Sigmoid colon (tissue), 4 donors: Measurements from ENCODE around the gene RCAN1.

Experiments used
- EP300 ChIP-seq, 4 donors: sonication (generic); formaldehyde crosslinking; IDR thresholded peaks; one replicate each; pipeline ENCODE4 v1.6.1; 2017; ENCODE audit warnings: antibody characterized with exemption in 4 of 4
- POLR2A ChIP-seq, 2 donors: fragments of 450-650 bp; IDR thresholded peaks; one replicate each; pipeline ENCODE4 v1.6.1; 2016; ENCODE audit warnings: antibody characterized with exemption in 2 of 2, mild to moderate bottlenecking in 2 of 2, moderate library complexity in 2 of 2
- TF ChIP-seq, protein P1 (sequence below), 4 experiments: fragments of 450-650 bp in 3 of 4; fragments of 200-600 bp in 1 of 4; IDR thresholded peaks; one replicate each; pipeline ENCODE4 v1.5.1; 2016 to 2019; ENCODE audit warnings: antibody characterized with exemption in 4 of 4, mild to moderate bottlenecking in 3 of 4, moderate library complexity in 2 of 4

- TF ChIP-seq POLR2A (IDR thresholded peaks at IDR 0.05) (no peak), EP300 (IDR thresholded peaks at IDR 0.05) (no peak)
- TF ChIP-seq, protein P1, sequence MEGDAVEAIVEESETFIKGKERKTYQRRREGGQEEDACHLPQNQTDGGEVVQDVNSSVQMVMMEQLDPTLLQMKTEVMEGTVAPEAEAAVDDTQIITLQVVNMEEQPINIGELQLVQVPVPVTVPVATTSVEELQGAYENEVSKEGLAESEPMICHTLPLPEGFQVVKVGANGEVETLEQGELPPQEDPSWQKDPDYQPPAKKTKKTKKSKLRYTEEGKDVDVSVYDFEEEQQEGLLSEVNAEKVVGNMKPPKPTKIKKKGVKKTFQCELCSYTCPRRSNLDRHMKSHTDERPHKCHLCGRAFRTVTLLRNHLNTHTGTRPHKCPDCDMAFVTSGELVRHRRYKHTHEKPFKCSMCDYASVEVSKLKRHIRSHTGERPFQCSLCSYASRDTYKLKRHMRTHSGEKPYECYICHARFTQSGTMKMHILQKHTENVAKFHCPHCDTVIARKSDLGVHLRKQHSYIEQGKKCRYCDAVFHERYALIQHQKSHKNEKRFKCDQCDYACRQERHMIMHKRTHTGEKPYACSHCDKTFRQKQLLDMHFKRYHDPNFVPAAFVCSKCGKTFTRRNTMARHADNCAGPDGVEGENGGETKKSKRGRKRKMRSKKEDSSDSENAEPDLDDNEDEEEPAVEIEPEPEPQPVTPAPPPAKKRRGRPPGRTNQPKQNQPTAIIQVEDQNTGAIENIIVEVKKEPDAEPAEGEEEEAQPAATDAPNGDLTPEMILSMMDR (IDR thresholded peaks at IDR 0.05): no peak
Measured at GRCh38 chr21:34594566-34595234, 20.2 kb downstream of the RCAN1 start.
